ENCODE results near the gene AHCYL2. TPM values are rescaled to one million over a fixed set of nuclear protein-coding genes. Genes with fewer than 3 reads are reported as not detected.

Gene AHCYL2
- total RNA-seq, 1 experiment from 2014 or later: 23.2 TPM

- Mint-ChIP-seq H3K9me3 (peaks cover under 1% of the 10 kb centered on the region in 2 experiments; a peak in 1 of 5 replicates), H3K36me3 (ENCODE audit: insufficient read depth in 1 of 3, low read depth in 3 of 3) (peaks cover 12 to 47% (median 44%) of the 10 kb centered on the region in 3 experiments), H3K27ac (peak overlapping the region in 1 of 3 experiments; percentile 29; a peak in 1 of 7 replicates), H3K27me3 (ENCODE audit: low read depth) (no peaks in the 10 kb centered on the region), H3K4me3 (no peak overlapping the region), H3K4me1 (no peaks in the 10 kb centered on the region)
- no peak overlapping the region for H3K23ac ChIP-seq (ENCODE audit: insufficient read length, low read depth, low read length)
- no peak overlapping the region for H2BK15ac ChIP-seq (ENCODE audit: low read depth, low read length)
- H4K8ac ChIP-seq (replicated peaks; ENCODE audit: insufficient read length, low read depth, low read length): no peak overlapping the region
- H3K79me1 ChIP-seq (ENCODE audit: insufficient read depth, low read depth, low read length, poor library complexity, severe bottlenecking): no peaks in the 10 kb centered on the region
- H2AFZ ChIP-seq (ENCODE audit: low read length): no peak overlapping the region
- no peak overlapping the region for H2AK5ac ChIP-seq (ENCODE audit: insufficient read length, low read length)
- H4K20me1 ChIP-seq (ENCODE audit: control insufficient read depth, insufficient read depth, insufficient read length): no peaks in the 10 kb centered on the region
- DNase-seq: peak; percentile 28
- H3K18ac ChIP-seq (ENCODE audit: insufficient read length, low read depth, low read length): no peak overlapping the region
- no peak overlapping the region for H3K9ac ChIP-seq (ENCODE audit: extremely low read depth, insufficient read length, low read length)
- H4K5ac ChIP-seq (ENCODE audit: insufficient read length, low read depth, low read length): no peak overlapping the region
- H3K27ac ChIP-seq (ENCODE audit: insufficient read length, low read depth, low read length): no peak overlapping the region
- H2BK12ac ChIP-seq (ENCODE audit: insufficient read length, low read depth, low read length): no peak overlapping the region
- H3K14ac ChIP-seq (ENCODE audit: insufficient read depth, low read length): no peak overlapping the region
- no peak overlapping the region for H2BK5ac ChIP-seq (ENCODE audit: insufficient read length, low read length)
- H3K79me2 ChIP-seq (ENCODE audit: insufficient read depth, low read length): no peaks in the 10 kb centered on the region
- H3K4me1 ChIP-seq (ENCODE audit: insufficient read depth, low read length): no peaks in the 10 kb centered on the region
- H3K56ac ChIP-seq (ENCODE audit: insufficient read length, low read depth, low read length): no peak overlapping the region
- no peaks in the 10 kb centered on the region for H3K9me3 ChIP-seq (ENCODE audit: control insufficient read depth, low read depth, low read length)
- H3K27me3 ChIP-seq (ENCODE audit: insufficient read depth, low read length): no peaks in the 10 kb centered on the region
- no peak overlapping the region for H3T11ph ChIP-seq (ENCODE audit: low read length)
- H3K23me2 ChIP-seq (ENCODE audit: insufficient read length, low read depth, low read length, poor library complexity, severe bottlenecking): peaks cover 3% of the 10 kb centered on the region
- H3K4me2 ChIP-seq (ENCODE audit: insufficient read depth, insufficient read length, low read length): no peak overlapping the region
- H4K91ac ChIP-seq (ENCODE audit: insufficient read length, low read depth, low read length): no peak overlapping the region
- no peak for TF ChIP-seq CTCF (conservative IDR thresholded peaks at IDR 0.05)
- no CpG with 5 or more reads among the region's 4 CpGs for WGBS (ENCODE audit: extremely low coverage, insufficient read length, low lambda C conversion rate)
- H3K4ac ChIP-seq (ENCODE audit: low read depth, low read length): no peak overlapping the region
- H2BK20ac ChIP-seq (ENCODE audit: low read depth, low read length, poor library complexity, severe bottlenecking): no peak overlapping the region
- no peak overlapping the region for H2BK120ac ChIP-seq (ENCODE audit: low read depth, low read length, poor library complexity, severe bottlenecking)
Measured at GRCh38 chr7:129454249-129454551, 229.4 kb downstream of the AHCYL2 start.

Measured in H9 (cell line).